ENCODE results near the gene AEN. TPM values are rescaled to one million over a fixed set of nuclear protein-coding genes. Genes with fewer than 3 reads are reported as not detected.

AEN gene
- total and polyA plus RNA-seq, 8 donors = 3.2 to 20.7 (median 5.0) TPM

- Histone ChIP-seq H3K4me1 (no peaks in the 10 kb centered on the region), H3K4me3 (no peak overlapping the region), H3K36me3 (no peaks in the 10 kb centered on the region), H3K27ac (no peak overlapping the region), H3K9me3 (no peaks in the 10 kb centered on the region), H3K27me3 (peaks cover 0 to 20% of the 10 kb centered on the region in 2 donors)
- DNase-seq = no peak
- intact Hi-C loops (cut with DNase I) = no loop called here
- no peak for TF ChIP-seq CTCF (IDR thresholded peaks at IDR 0.05)
- ATAC-seq = no peak
Measured at GRCh38 chr15:88613074-88613944, 7.8 kb upstream of the AEN start.

- Histone ChIP-seq H3K27ac (no peak overlapping the region), H3K4me1 (no peaks in the 10 kb centered on the region), H3K27me3 (peaks cover 0 to 11% of the 10 kb centered on the region in 2 donors), H3K4me3 (no peak overlapping the region), H3K9me3 (no peaks in the 10 kb centered on the region), H3K36me3 (no peaks in the 10 kb centered on the region)
- intact Hi-C loops (cut with DNase I) = no loop called here
- ATAC-seq = no peak
- TF ChIP-seq CTCF (IDR thresholded peaks at IDR 0.05) = no peak
- DNase-seq = no peak
Measured at GRCh38 chr15:88615303-88616107, 5.6 kb upstream of the AEN start.

- intact Hi-C loops (cut with DNase I) = no loop called here
- no peak overlapping the region for H3K27ac ChIP-seq
- no peak for ATAC-seq
- no peak for DNase-seq
- H3K27me3 ChIP-seq = peaks cover 0 to 6% of the 10 kb centered on the region in 2 donors
- no peaks in the 10 kb centered on the region for H3K9me3 ChIP-seq
- peaks cover 0 to 5% of the 10 kb centered on the region in 2 donors for H3K4me1 ChIP-seq
- H3K4me3 ChIP-seq = no peak overlapping the region
- no peaks in the 10 kb centered on the region for H3K36me3 ChIP-seq
- no peak for TF ChIP-seq CTCF (IDR thresholded peaks at IDR 0.05)
Measured at GRCh38 chr15:88616240-88616639, 4.9 kb upstream of the AEN start.

- H3K4me3 ChIP-seq = no peak overlapping the region
- intact Hi-C loops (cut with DNase I) = no loop called here
- no peak overlapping the region for H3K27ac ChIP-seq
- no peak for TF ChIP-seq CTCF (IDR thresholded peaks at IDR 0.05)
- peaks cover 0 to 13% of the 10 kb centered on the region in 2 donors for H3K4me1 ChIP-seq
- H3K36me3 ChIP-seq = no peaks in the 10 kb centered on the region
- no peaks in the 10 kb centered on the region for H3K9me3 ChIP-seq
- peaks cover 0 to 6% of the 10 kb centered on the region in 2 donors for H3K27me3 ChIP-seq
- DNase-seq = no peak
- no peak for ATAC-seq
Measured at GRCh38 chr15:88617031-88617722, 4.0 kb upstream of the AEN start.
